ENCODE data around the gene ZNF362. TPM values are rescaled to one million over a fixed set of nuclear protein-coding genes. Genes with fewer than 3 reads are reported as not detected.

Gene ZNF362
- total RNA-seq, 1 experiment from 2014 or later = 11.1 TPM

DNA sequence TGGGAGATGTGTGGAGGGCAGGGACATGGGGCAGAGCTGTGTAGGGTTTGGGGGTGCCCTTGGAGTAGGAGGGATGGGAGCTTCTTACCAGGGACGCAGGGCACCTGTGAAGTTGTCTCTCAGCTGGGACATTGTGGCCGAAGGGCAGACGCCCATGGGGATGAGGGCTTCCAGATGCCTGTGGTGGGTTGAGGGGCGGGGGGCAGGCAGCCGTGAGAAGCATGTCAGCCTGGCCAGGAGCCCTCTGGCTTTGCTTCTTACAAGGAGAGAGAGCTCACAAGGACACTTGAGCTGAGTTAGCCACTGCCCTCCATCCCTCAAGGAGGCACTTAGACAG is 56.1 kb downstream of the ZNF362 start:
- BruUV-seq (replicated peaks) = no TSS peak
- H3K27ac ChIP-seq (ENCODE audit: low read depth, low read length) = no peak overlapping the region
- H3K27me3 ChIP-seq (ENCODE audit: insufficient read depth, low read length) = no peaks in the 10 kb centered on the region
- H3K4me1 ChIP-seq (ENCODE audit: control insufficient read depth in 1 of 2, insufficient read depth in 2 of 2, low read length in 2 of 2) = no peaks in the 10 kb centered on the region
- RAD21 ChIA-PET (ENCODE audit: low non-redundant PET in 1 of 2, low total read pairs in 2 of 2, uncharacterized antibody in 2 of 2, unreplicated experiment in 2 of 2) = interaction anchor here in 1 of 2 experiments (0.6 kb wide), 1 partner anchor 23 kb away, joined by 3 read pairs; no protein-coding TSS in a partner anchor
- H3K9me3 ChIP-seq (ENCODE audit: control insufficient read depth in 1 of 2, insufficient read depth in 1 of 2, low read depth in 1 of 2, low read length in 2 of 2) = no peaks in the 10 kb centered on the region
- H3K4me2 ChIP-seq (ENCODE audit: low read length) = no peak overlapping the region
- CTCF ChIA-PET = interaction anchor here (0.6 to 2.7 kb wide), 2 partner anchors 17 to 132 kb away, joined by 3 to 9 read pairs; no protein-coding TSS in a partner anchor
- TF ChIP-seq SP1 (IDR thresholded peaks at IDR 0.05; ENCODE audit: low read depth) (no peak), EZH2 (IDR thresholded peaks at IDR 0.05) (no peak), POLR2A (IDR thresholded peaks at IDR 0.05; ENCODE audit: borderline replicate concordance, extremely low read depth, insufficient read depth, insufficient read length) (no peak), ELF1 (IDR thresholded peaks at IDR 0.05; ENCODE audit: borderline replicate concordance, low read depth) (no peak), ZNF274 (IDR thresholded peaks at IDR 0.05; ENCODE audit: low read depth, low read length) (no peak), RAD21 (IDR thresholded peaks at IDR 0.05; ENCODE audit: low read depth) (no peak)
- H4K20me1 ChIP-seq (ENCODE audit: insufficient read depth) = no peaks in the 10 kb centered on the region
- intact Hi-C loops (cut with micrococcal nuclease) = no loop called here
- no peaks in the 10 kb centered on the region for H3K9me2 ChIP-seq (ENCODE audit: insufficient read depth)
- H3K4me3 ChIP-seq (replicated peaks in 1 of 2; ENCODE audit: low read depth in 1 of 2, low read length in 2 of 2) = no peak overlapping the region
- no peaks in the 10 kb centered on the region for H3K36me3 ChIP-seq (ENCODE audit: control insufficient read depth in 1 of 2, insufficient read depth in 2 of 2, low read length in 2 of 2)
- no peak overlapping the region for H3K9ac ChIP-seq (ENCODE audit: low read length)
- POLR2A ChIA-PET = no interaction called here
- DNase-seq (ENCODE audit: low read depth, low spot score) = no peak
- no peak overlapping the region for H2AFZ ChIP-seq (ENCODE audit: low read depth, low read length, poor library complexity, severe bottlenecking)
- ATAC-seq = no peak
- H3K79me2 ChIP-seq (ENCODE audit: insufficient read depth, low read length) = no peaks in the 10 kb centered on the region

DNA sequence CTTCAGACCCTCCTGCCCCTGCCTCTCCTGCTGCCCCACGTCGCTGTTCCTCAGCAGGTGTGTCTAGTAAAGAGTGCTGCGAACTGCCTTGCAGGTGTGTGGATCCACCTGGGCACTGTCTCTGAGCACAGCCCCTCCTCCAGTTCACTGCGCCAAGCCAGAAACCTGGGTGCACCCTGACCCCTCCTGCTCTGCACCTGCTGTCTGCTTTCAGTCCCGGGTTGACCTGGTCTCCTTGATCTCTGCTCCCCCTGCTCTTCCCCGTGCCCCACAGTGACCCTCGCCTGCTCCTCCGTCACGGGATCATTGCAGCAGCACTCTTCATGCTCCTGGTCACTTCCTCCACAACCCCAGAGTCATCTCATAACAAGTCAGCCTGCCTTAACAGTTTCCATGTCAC is 58.1 kb downstream of the ZNF362 start:
- Histone ChIP-seq H4K20me1 (ENCODE audit: insufficient read depth) (no peaks in the 10 kb centered on the region), H3K9me2 (ENCODE audit: insufficient read depth) (no peaks in the 10 kb centered on the region), H3K27me3 (ENCODE audit: insufficient read depth, low read length) (no peaks in the 10 kb centered on the region), H3K4me3 (replicated peaks in 1 of 2; ENCODE audit: low read depth in 1 of 2, low read length in 2 of 2) (no peak overlapping the region), H3K4me1 (ENCODE audit: control insufficient read depth in 1 of 2, insufficient read depth in 2 of 2, low read length in 2 of 2) (no peaks in the 10 kb centered on the region), H2AFZ (ENCODE audit: low read depth, low read length, poor library complexity, severe bottlenecking) (no peak overlapping the region), H3K9ac (ENCODE audit: low read length) (no peak overlapping the region), H3K36me3 (ENCODE audit: control insufficient read depth in 1 of 2, insufficient read depth in 2 of 2, low read length in 2 of 2) (no peaks in the 10 kb centered on the region), H3K79me2 (ENCODE audit: insufficient read depth, low read length) (no peaks in the 10 kb centered on the region), H3K9me3 (ENCODE audit: control insufficient read depth in 1 of 2, insufficient read depth in 1 of 2, low read depth in 1 of 2, low read length in 2 of 2) (no peaks in the 10 kb centered on the region), H3K27ac (ENCODE audit: low read depth, low read length) (no peak overlapping the region), H3K4me2 (ENCODE audit: low read length) (no peak overlapping the region)
- intact Hi-C loops (cut with micrococcal nuclease) = no loop called here
- ATAC-seq = no peak
- ChIA-PET RAD21 (ENCODE audit: low non-redundant PET in 1 of 2, low total read pairs in 2 of 2, uncharacterized antibody in 2 of 2, unreplicated experiment in 2 of 2) (no interaction called here), CTCF (interaction anchor here (0.8 kb wide), 1 partner anchor 187 kb away, joined by 3 read pairs; no protein-coding TSS in a partner anchor), POLR2A (no interaction called here)
- TF ChIP-seq ZFX (IDR thresholded peaks at IDR 0.05) (no peak), SP1 (IDR thresholded peaks at IDR 0.05; ENCODE audit: low read depth) (no peak), SIN3A (IDR thresholded peaks at IDR 0.05; ENCODE audit: low read depth) (no peak), FOSL1 (IDR thresholded peaks at IDR 0.05; ENCODE audit: low read depth) (no peak), ZNF274 (IDR thresholded peaks at IDR 0.05; ENCODE audit: low read depth, low read length) (no peak), RAD21 (IDR thresholded peaks at IDR 0.05; ENCODE audit: low read depth) (no peak)
- TF ChIP-seq, protein P1, sequence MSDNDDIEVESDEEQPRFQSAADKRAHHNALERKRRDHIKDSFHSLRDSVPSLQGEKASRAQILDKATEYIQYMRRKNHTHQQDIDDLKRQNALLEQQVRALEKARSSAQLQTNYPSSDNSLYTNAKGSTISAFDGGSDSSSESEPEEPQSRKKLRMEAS (IDR thresholded peaks at IDR 0.05) = no peak
- TF ChIP-seq, protein P2, sequence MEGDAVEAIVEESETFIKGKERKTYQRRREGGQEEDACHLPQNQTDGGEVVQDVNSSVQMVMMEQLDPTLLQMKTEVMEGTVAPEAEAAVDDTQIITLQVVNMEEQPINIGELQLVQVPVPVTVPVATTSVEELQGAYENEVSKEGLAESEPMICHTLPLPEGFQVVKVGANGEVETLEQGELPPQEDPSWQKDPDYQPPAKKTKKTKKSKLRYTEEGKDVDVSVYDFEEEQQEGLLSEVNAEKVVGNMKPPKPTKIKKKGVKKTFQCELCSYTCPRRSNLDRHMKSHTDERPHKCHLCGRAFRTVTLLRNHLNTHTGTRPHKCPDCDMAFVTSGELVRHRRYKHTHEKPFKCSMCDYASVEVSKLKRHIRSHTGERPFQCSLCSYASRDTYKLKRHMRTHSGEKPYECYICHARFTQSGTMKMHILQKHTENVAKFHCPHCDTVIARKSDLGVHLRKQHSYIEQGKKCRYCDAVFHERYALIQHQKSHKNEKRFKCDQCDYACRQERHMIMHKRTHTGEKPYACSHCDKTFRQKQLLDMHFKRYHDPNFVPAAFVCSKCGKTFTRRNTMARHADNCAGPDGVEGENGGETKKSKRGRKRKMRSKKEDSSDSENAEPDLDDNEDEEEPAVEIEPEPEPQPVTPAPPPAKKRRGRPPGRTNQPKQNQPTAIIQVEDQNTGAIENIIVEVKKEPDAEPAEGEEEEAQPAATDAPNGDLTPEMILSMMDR (IDR thresholded peaks at IDR 0.05 in 2 of 3, conservative IDR thresholded peaks at IDR 0.05 in 1 of 3; ENCODE audit: borderline replicate concordance in 1 of 3, insufficient read depth in 1 of 3, low read depth in 2 of 3, low read length in 2 of 3) = no peak
- TF ChIP-seq, protein P3, sequence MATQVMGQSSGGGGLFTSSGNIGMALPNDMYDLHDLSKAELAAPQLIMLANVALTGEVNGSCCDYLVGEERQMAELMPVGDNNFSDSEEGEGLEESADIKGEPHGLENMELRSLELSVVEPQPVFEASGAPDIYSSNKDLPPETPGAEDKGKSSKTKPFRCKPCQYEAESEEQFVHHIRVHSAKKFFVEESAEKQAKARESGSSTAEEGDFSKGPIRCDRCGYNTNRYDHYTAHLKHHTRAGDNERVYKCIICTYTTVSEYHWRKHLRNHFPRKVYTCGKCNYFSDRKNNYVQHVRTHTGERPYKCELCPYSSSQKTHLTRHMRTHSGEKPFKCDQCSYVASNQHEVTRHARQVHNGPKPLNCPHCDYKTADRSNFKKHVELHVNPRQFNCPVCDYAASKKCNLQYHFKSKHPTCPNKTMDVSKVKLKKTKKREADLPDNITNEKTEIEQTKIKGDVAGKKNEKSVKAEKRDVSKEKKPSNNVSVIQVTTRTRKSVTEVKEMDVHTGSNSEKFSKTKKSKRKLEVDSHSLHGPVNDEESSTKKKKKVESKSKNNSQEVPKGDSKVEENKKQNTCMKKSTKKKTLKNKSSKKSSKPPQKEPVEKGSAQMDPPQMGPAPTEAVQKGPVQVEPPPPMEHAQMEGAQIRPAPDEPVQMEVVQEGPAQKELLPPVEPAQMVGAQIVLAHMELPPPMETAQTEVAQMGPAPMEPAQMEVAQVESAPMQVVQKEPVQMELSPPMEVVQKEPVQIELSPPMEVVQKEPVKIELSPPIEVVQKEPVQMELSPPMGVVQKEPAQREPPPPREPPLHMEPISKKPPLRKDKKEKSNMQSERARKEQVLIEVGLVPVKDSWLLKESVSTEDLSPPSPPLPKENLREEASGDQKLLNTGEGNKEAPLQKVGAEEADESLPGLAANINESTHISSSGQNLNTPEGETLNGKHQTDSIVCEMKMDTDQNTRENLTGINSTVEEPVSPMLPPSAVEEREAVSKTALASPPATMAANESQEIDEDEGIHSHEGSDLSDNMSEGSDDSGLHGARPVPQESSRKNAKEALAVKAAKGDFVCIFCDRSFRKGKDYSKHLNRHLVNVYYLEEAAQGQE (IDR thresholded peaks at IDR 0.05; ENCODE audit: low read depth) = no peak
- TF ChIP-seq, protein P4, sequence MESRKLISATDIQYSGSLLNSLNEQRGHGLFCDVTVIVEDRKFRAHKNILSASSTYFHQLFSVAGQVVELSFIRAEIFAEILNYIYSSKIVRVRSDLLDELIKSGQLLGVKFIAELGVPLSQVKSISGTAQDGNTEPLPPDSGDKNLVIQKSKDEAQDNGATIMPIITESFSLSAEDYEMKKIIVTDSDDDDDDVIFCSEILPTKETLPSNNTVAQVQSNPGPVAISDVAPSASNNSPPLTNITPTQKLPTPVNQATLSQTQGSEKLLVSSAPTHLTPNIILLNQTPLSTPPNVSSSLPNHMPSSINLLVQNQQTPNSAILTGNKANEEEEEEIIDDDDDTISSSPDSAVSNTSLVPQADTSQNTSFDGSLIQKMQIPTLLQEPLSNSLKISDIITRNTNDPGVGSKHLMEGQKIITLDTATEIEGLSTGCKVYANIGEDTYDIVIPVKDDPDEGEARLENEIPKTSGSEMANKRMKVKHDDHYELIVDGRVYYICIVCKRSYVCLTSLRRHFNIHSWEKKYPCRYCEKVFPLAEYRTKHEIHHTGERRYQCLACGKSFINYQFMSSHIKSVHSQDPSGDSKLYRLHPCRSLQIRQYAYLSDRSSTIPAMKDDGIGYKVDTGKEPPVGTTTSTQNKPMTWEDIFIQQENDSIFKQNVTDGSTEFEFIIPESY (IDR thresholded peaks at IDR 0.05; ENCODE audit: extremely low read depth, insufficient replicate concordance, low read length) = no peak
- DNase-seq (ENCODE audit: low read depth, low spot score) = no peak
- no TSS peak for BruUV-seq (replicated peaks)

Data from HCT116 (cell line).